H9 (cell line): ENCODE measurements around the gene TRIO. TPM values are rescaled to one million over a fixed set of nuclear protein-coding genes. Genes with fewer than 3 reads are reported as not detected.

Source experiments
- DNase-seq: peaks from one replicate; pipeline ENCODE4 v3.0.0-alpha.2; 2017
- H2AFZ ChIP-seq: one replicate; pipeline ENCODE4 v1.6.1; 2013; ENCODE audit warnings: mild to moderate bottlenecking, low read length, control low read depth, moderate library complexity
- H2AK5ac ChIP-seq: 2 replicates; pipeline ENCODE4 v1.6.1; 2013; ENCODE audit warnings: low read length, control low read depth, mixed read lengths; ENCODE audit not compliant: insufficient read length
- H2BK120ac ChIP-seq: one replicate; pipeline ENCODE4 v1.6.1; 2013; ENCODE audit warnings: low read depth, mild to moderate bottlenecking, low read length, control low read depth, inconsistent platforms; ENCODE audit not compliant: poor library complexity, severe bottlenecking
- H2BK12ac ChIP-seq: 2 replicates; pipeline ENCODE4 v1.6.1; 2013; ENCODE audit warnings: low read length, control low read depth, mixed read lengths, low read depth; ENCODE audit not compliant: insufficient read length
- H2BK15ac ChIP-seq: 2 replicates; pipeline ENCODE4 v1.6.1; 2013; ENCODE audit warnings: low read depth, low read length, control low read depth
- H2BK20ac ChIP-seq: one replicate; pipeline ENCODE4 v1.6.1; 2013; ENCODE audit warnings: low read depth, mild to moderate bottlenecking, low read length, control low read depth, inconsistent platforms; ENCODE audit not compliant: poor library complexity, severe bottlenecking
- H2BK5ac ChIP-seq: 2 replicates; pipeline ENCODE4 v1.6.1; 2013; ENCODE audit warnings: low read length, control low read depth, mixed read lengths; ENCODE audit not compliant: insufficient read length
- H3K14ac ChIP-seq: 2 replicates; pipeline ENCODE4 v1.6.1; 2013; ENCODE audit warnings: low read length, control low read depth; ENCODE audit not compliant: insufficient read depth
- H3K18ac ChIP-seq: 2 replicates; pipeline ENCODE4 v1.6.1; 2013; ENCODE audit warnings: low read depth, mild to moderate bottlenecking, mixed read lengths, low read length, control low read depth; ENCODE audit not compliant: insufficient read length
- H3K23ac ChIP-seq: 2 replicates; pipeline ENCODE4 v1.6.1; 2013; ENCODE audit warnings: low read length, control low read depth, mixed read lengths, low read depth; ENCODE audit not compliant: insufficient read length
- H3K23me2 ChIP-seq: 2 replicates; pipeline ENCODE4 v1.6.1; 2013; ENCODE audit warnings: low read depth, mild to moderate bottlenecking, mixed read lengths, low read length, control low read depth; ENCODE audit not compliant: insufficient read length, poor library complexity, severe bottlenecking
- H3K27ac ChIP-seq: 2 replicates; pipeline ENCODE4 v1.5.1; 2013; ENCODE audit warnings: low read length, control low read depth, mixed read lengths, low read depth; ENCODE audit not compliant: insufficient read length
- H3K27me3 ChIP-seq: 2 replicates; pipeline ENCODE4 v1.6.1; 2013; ENCODE audit warnings: low read length, control low read depth, inconsistent platforms; ENCODE audit not compliant: insufficient read depth
- H3K4ac ChIP-seq: 2 replicates; pipeline ENCODE4 v1.6.1; 2013; ENCODE audit warnings: low read depth, mild to moderate bottlenecking, control low read depth, inconsistent platforms, low read length, moderate library complexity
- H3K4me1 ChIP-seq: 2 replicates; pipeline ENCODE4 v1.6.1; 2013; ENCODE audit warnings: low read length, control low read depth, inconsistent platforms; ENCODE audit not compliant: insufficient read depth
- H3K4me2 ChIP-seq: 2 replicates; pipeline ENCODE4 v1.6.1; 2013; ENCODE audit warnings: low read length, control low read depth, mixed read lengths; ENCODE audit not compliant: insufficient read length, insufficient read depth
- H3K56ac ChIP-seq: 2 replicates; pipeline ENCODE4 v1.6.1; 2013; ENCODE audit warnings: low read depth, mild to moderate bottlenecking, mixed read lengths, low read length, control low read depth; ENCODE audit not compliant: insufficient read length
- H3K79me1 ChIP-seq: 2 replicates; pipeline ENCODE4 v1.6.1; 2013; ENCODE audit warnings: low read depth, mild to moderate bottlenecking, moderate library complexity, low read length, control low read depth, inconsistent platforms; ENCODE audit not compliant: insufficient read depth, poor library complexity, severe bottlenecking
- H3K79me2 ChIP-seq: 2 replicates; pipeline ENCODE4 v1.6.1; 2013; ENCODE audit warnings: low read length, control low read depth, inconsistent platforms; ENCODE audit not compliant: insufficient read depth
- H3K9ac ChIP-seq: 2 replicates; pipeline ENCODE4 v1.6.1; 2013; ENCODE audit warnings: low read length, control low read depth, mixed read lengths; ENCODE audit not compliant: insufficient read length; ENCODE audit errors: extremely low read depth
- H3K9me3 ChIP-seq: one replicate; pipeline ENCODE4 v1.6.1; 2013; ENCODE audit warnings: low read depth, low read length, inconsistent platforms; ENCODE audit not compliant: control insufficient read depth
- H3T11ph ChIP-seq: one replicate; pipeline ENCODE4 v1.6.1; 2013; ENCODE audit warnings: mild to moderate bottlenecking, low read length, control low read depth, inconsistent platforms
- H4K20me1 ChIP-seq: one replicate; pipeline ENCODE4 v1.6.1; 2013; ENCODE audit not compliant: control insufficient read depth, insufficient read length, insufficient read depth
- H4K5ac ChIP-seq: 2 replicates; pipeline ENCODE4 v1.6.1; 2013; ENCODE audit warnings: low read depth, mild to moderate bottlenecking, mixed read lengths, low read length, control low read depth; ENCODE audit not compliant: insufficient read length
- H4K8ac ChIP-seq: replicated peaks from 2 replicates; pipeline ENCODE4 v1.6.1; 2013; ENCODE audit warnings: low read length, control low read depth, mixed read lengths, low read depth; ENCODE audit not compliant: insufficient read length
- H4K91ac ChIP-seq: 2 replicates; pipeline ENCODE4 v1.6.1; 2013; ENCODE audit warnings: low read depth, mild to moderate bottlenecking, moderate library complexity, mixed read lengths, low read length, control low read depth; ENCODE audit not compliant: insufficient read length
- H3K27ac Mint-ChIP-seq, 3 experiments: 2 replicates in 2 of 3; 3 replicates in 1 of 3; pipeline ENCODE4 v1.8.0; 2020 to 2021; ENCODE audit warnings: mixed read lengths in 3 of 3, mild to moderate bottlenecking in 1 of 3, moderate library complexity in 1 of 3
- H3K27me3 Mint-ChIP-seq: 2 replicates; pipeline ENCODE4 v1.8.0; 2021; ENCODE audit warnings: low read depth, mild to moderate bottlenecking, moderate library complexity, mixed read lengths
- H3K36me3 Mint-ChIP-seq, 3 experiments: 2 replicates in 2 of 3; 3 replicates in 1 of 3; pipeline ENCODE4 v1.8.0; 2020 to 2021; ENCODE audit warnings: low read depth in 3 of 3, mixed read lengths in 3 of 3; ENCODE audit not compliant: insufficient read depth in 1 of 3
- H3K4me1 Mint-ChIP-seq, 2 experiments: 2 replicates each; pipeline ENCODE4 v1.8.0; 2020; ENCODE audit warnings: mixed read lengths in 2 of 2
- H3K4me3 Mint-ChIP-seq, 2 experiments: 2 replicates in 1 of 2; 3 replicates in 1 of 2; pipeline ENCODE4 v1.8.0; 2020 to 2021; ENCODE audit warnings: mild to moderate bottlenecking in 2 of 2, mixed read lengths in 2 of 2, moderate library complexity in 1 of 2
- H3K9me3 Mint-ChIP-seq, 2 experiments: 2 replicates in 1 of 2; 3 replicates in 1 of 2; pipeline ENCODE4 v1.8.0; 2020; ENCODE audit warnings: mild to moderate bottlenecking in 2 of 2, mixed read lengths in 2 of 2, moderate library complexity in 1 of 2
- CTCF ChIP-seq: fragments of 200-600 bp; sonication (generic); conservative IDR thresholded peaks from 3 replicates; pipeline ENCODE4 v1.8.0; 2021; ENCODE audit warnings: antibody characterized with exemption, mild to moderate bottlenecking
- WGBS: extraction: QIAGEN DNeasy Blood & Tissue Kit; methylation state at CpG from one replicate; pipeline ENCODE4 v1.1.7; 2013; ENCODE audit warnings: missing lambda C conversion rate, low lambda C conversion rate, mixed read lengths; ENCODE audit not compliant: insufficient read length; ENCODE audit errors: extremely low coverage; 5-methylcytosine and 5-hydroxymethylcytosine counted together
- total RNA-seq: library from RNA; stranded (reverse); gene quantifications from 2 replicates; pipeline ENCODE4 v1.2.1, GENCODE V29; 2021

TRIO gene
- total RNA-seq, 1 experiment from 2014 or later = 87.8 TPM

DNA sequence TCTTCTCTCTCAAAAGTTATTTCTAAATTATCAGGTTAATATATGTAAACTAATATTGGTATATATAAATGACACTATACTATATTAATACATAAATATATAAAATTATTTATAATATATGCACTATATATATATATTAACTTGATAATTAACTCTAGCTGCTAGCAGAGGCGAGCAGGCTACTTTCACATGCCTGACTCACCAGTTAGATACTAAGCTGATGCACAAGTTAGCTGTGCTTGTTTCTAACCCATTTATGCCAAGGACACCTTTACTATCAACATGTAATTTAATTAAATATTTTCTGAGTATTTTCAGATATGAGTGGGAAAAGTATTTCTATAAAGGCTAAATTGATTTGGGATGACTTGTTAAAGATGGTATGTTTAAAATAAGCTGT, 70.1 kb downstream of the TRIO start:
- H2AFZ ChIP-seq = no peak overlapping the region
- no CpG with 5 or more reads among the region's 1 CpG for WGBS
- no peak overlapping the region for H2AK5ac ChIP-seq

More for the DNA sequence above, 70.1 kb downstream of the TRIO start:
- Histone ChIP-seq H3K4ac (no peak overlapping the region), H2BK5ac (no peak overlapping the region), H3K4me2 (no peak overlapping the region), H4K20me1 (no peaks in the 10 kb centered on the region), H3K23ac (no peak overlapping the region), H4K5ac (no peak overlapping the region), H3K18ac (no peak overlapping the region), H2BK12ac (no peak overlapping the region), H4K8ac (no peak overlapping the region), H3K79me2 (peaks cover 30% of the 10 kb centered on the region; the same call in 1 of the 2 replicates), H2BK20ac (no peak overlapping the region), H3K79me1 (peaks cover 12% of the 10 kb centered on the region), H3K27me3 (no peaks in the 10 kb centered on the region), H4K91ac (no peak overlapping the region), H2BK15ac (no peak overlapping the region), H3K9me3 (no peaks in the 10 kb centered on the region), H3K23me2 (no peaks in the 10 kb centered on the region), H3K56ac (no peak overlapping the region), H2BK120ac (no peak overlapping the region), H3K14ac (no peak overlapping the region), H3T11ph (no peak overlapping the region), H3K9ac (no peak overlapping the region), H3K4me1 (peaks cover 13% of the 10 kb centered on the region; the same call in 1 of the 2 replicates), H3K27ac (no peak overlapping the region)
- Mint-ChIP-seq H3K9me3 (no peaks in the 10 kb centered on the region), H3K4me3 (no peak overlapping the region), H3K4me1 (peaks cover 55 to 58% of the 10 kb centered on the region in 2 experiments), H3K36me3 (no peaks in the 10 kb centered on the region), H3K27me3 (no peaks in the 10 kb centered on the region), H3K27ac (no peak overlapping the region)
- no peak for DNase-seq
- no peak for TF ChIP-seq CTCF
